AG04450 (cell line): ENCODE data around the gene FFAR1. TPM values are rescaled to one million over a fixed set of nuclear protein-coding genes. Genes with fewer than 3 reads are reported as not detected.
"Not testable (repeated sequence)": the region's sequence is repeated elsewhere in the genome, so short reads cannot be mapped to it uniquely, and the experiment has no call there.

ENCODE experiments used
- CTCF ChIA-PET: fragments of 300-600, 350-600 bp; formaldehyde crosslinking; extraction: SDS; loops from one replicate; lab custom pipeline; 2022; ENCODE audit warnings: antibody characterized with exemption, inconsistent platforms; lab: Charles Lee
- POLR2A ChIA-PET: fragments of 350-600 bp; formaldehyde crosslinking; extraction: SDS; loops from one replicate; lab custom pipeline; 2021; ENCODE audit warnings: antibody characterized with exemption, inconsistent platforms; lab: Yijun Ruan, JAX
- DNase-seq: peaks from one replicate; pipeline ENCODE4 v3.0.0-alpha.2; 2011; ENCODE audit warnings: low read depth, low spot score
- H3K27ac ChIP-seq: one replicate; pipeline ENCODE4 v1.5.1; 2012; ENCODE audit warnings: low read depth, low read length, control low read depth
- H3K27me3 ChIP-seq: one replicate; pipeline ENCODE4 v1.6.0; 2012; ENCODE audit warnings: low read length; ENCODE audit not compliant: control insufficient read depth, insufficient read depth
- H3K4me3 ChIP-seq: 2 replicates; pipeline ENCODE4 v1.5.1; 2011; ENCODE audit warnings: mild to moderate bottlenecking, low read depth, low read length, control low read depth
- H3K9me3 ChIP-seq: 2 replicates; pipeline ENCODE4 v1.5.1; 2012; ENCODE audit warnings: low read length; ENCODE audit not compliant: control insufficient read depth, insufficient read depth
- CTCF ChIP-seq: IDR thresholded peaks from 2 replicates; pipeline ENCODE4 v1.5.1; 2011; ENCODE audit warnings: low read depth, low read length, control low read depth, inconsistent platforms
- polyA plus RNA-seq: library from polyadenylated mRNA; depleted of rRNA; stranded (reverse); fragments of >200 nt; gene quantifications from 2 replicates; pipeline ENCODE4 v1.2.3, GENCODE V29; 2011

FFAR1 gene
- polyA plus RNA-seq, 1 experiment, result not detected

GRCh38 chr19:35354898-35355297 is 7.2 kb downstream of the FFAR1 start:
- ChIA-PET CTCF (no interaction called here), POLR2A (no interaction called here)
- no peak for DNase-seq
- H3K27me3 ChIP-seq, result peaks cover 6% of the 10 kb centered on the region
- no peak overlapping the region for H3K4me3 ChIP-seq
- no peak overlapping the region for H3K27ac ChIP-seq
- TF ChIP-seq CTCF, result no peak
- no peaks in the 10 kb centered on the region for H3K9me3 ChIP-seq

GRCh38 chr19:35355791-35356460 is 8.2 kb downstream of the FFAR1 start:
- no peak overlapping the region for H3K4me3 ChIP-seq
- H3K27me3 ChIP-seq, result peaks cover 6% of the 10 kb centered on the region
- POLR2A ChIA-PET, result no interaction called here
- TF ChIP-seq CTCF, result no peak
- no peak overlapping the region for H3K27ac ChIP-seq
- H3K9me3 ChIP-seq, result no peaks in the 10 kb centered on the region
- CTCF ChIA-PET, result interaction anchor here (1.6 kb wide), 1 partner anchor 139 kb away, joined by 6 read pairs; no protein-coding TSS in a partner anchor
- no peak for DNase-seq

- DNase-seq, result no peak
- POLR2A ChIA-PET, result no interaction called here
- Histone ChIP-seq H3K9me3 (no peaks in the 10 kb centered on the region), H3K27ac (no peak within 1 kb of the TSS), H3K4me3 (no peak within 1 kb of the TSS), H3K27me3 (peaks cover 6% of the 10 kb centered on the region)
- TF ChIP-seq CTCF, result no peak
- CTCF ChIA-PET, result no interaction called here
Measured at GRCh38 chr19:35357867-35358573, 10.3 kb downstream of the FFAR1 start, which contains the start of gene FFAR3. Gene FFAR3, plus strand, starts transcription at chr19:35358460. Its CDS starts 431 bp downstream, at chr19:35358891.

- DNase-seq, POLR2A ChIA-PET, H3K4me3 ChIP-seq, H3K9me3 ChIP-seq, H3K27ac ChIP-seq, H3K27me3 ChIP-seq, CTCF ChIA-PET: not testable (repeated sequence)
Measured at GRCh38 chr19:35358834-35359233, 11.1 kb downstream of the FFAR1 start.

GRCh38 chr19:35359395-35359794 is 11.7 kb downstream of the FFAR1 start:
- H3K27ac ChIP-seq, H3K4me3 ChIP-seq, POLR2A ChIA-PET, CTCF ChIA-PET, DNase-seq, H3K9me3 ChIP-seq, H3K27me3 ChIP-seq: not testable (repeated sequence)

GRCh38 chr19:35360081-35360480 is 12.4 kb downstream of the FFAR1 start:
- H3K27ac ChIP-seq, H3K9me3 ChIP-seq, DNase-seq, CTCF ChIA-PET, H3K27me3 ChIP-seq, H3K4me3 ChIP-seq, POLR2A ChIA-PET: not testable (repeated sequence)
